ENCODE data around the gene LARP4.

- TF ChIP-seq CTCF (conservative IDR thresholded peaks at IDR 0.05; ENCODE audit: low read depth, low read length) = no peak
- no peak for TF ChIP-seq EZH2 (IDR thresholded peaks at IDR 0.05; ENCODE audit: low read length, unreplicated experiment)
Measured at GRCh38 chr12:50519353-50519752, 118.7 kb downstream of the LARP4 start.

Data from PC-3 (cell line).